ENCODE measurements around the gene MMS19.

DNA sequence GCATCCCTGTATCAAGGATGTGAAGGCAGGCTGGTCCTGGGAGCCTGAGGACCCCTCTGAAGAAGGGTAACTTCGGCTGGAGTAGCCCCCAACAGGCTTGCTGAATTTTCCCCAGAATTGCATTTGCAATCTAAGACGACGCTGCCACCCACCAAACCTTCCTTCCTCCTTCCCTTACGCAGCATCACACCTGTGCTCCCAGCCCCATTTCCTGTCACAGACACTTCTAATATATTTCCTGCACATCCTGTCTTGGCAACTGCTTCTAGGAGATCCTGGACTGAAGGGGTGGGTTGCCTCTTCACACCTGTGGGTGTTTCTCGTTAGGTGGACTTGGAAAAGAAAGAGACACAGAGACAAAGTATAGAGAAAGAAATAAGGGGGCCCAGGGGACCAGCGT, 81.7 kb downstream of the MMS19 start:
- TF ChIP-seq, protein P1, sequence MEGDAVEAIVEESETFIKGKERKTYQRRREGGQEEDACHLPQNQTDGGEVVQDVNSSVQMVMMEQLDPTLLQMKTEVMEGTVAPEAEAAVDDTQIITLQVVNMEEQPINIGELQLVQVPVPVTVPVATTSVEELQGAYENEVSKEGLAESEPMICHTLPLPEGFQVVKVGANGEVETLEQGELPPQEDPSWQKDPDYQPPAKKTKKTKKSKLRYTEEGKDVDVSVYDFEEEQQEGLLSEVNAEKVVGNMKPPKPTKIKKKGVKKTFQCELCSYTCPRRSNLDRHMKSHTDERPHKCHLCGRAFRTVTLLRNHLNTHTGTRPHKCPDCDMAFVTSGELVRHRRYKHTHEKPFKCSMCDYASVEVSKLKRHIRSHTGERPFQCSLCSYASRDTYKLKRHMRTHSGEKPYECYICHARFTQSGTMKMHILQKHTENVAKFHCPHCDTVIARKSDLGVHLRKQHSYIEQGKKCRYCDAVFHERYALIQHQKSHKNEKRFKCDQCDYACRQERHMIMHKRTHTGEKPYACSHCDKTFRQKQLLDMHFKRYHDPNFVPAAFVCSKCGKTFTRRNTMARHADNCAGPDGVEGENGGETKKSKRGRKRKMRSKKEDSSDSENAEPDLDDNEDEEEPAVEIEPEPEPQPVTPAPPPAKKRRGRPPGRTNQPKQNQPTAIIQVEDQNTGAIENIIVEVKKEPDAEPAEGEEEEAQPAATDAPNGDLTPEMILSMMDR (conservative IDR thresholded peaks at IDR 0.05; ENCODE audit: low read depth, low read length), result no peak
- TF ChIP-seq EZH2 (IDR thresholded peaks at IDR 0.05; ENCODE audit: borderline replicate concordance, low read depth, low read length, poor library complexity, severe bottlenecking), result no peak

All from A673 (cell line).